HL-60 (cell line): Measurements from ENCODE around the gene TMPRSS9.

Source experiments
- DNase-seq, 2 experiments: peaks; one replicate each; pipeline ENCODE4 v3.0.0-alpha.2; 2010 to 2020; ENCODE audit warnings: low read depth in 1 of 2, low spot score in 1 of 2
- H3K27ac ChIP-seq: fragments of 250-450 bp; sonication (Bioruptor Pico); replicated peaks from 2 replicates; pipeline ENCODE4 v1.5.1; 2020; ENCODE audit warnings: mild to moderate bottlenecking, moderate library complexity
- H3K27me3 ChIP-seq: fragments of 250-450 bp; sonication (Bioruptor Pico); 2 replicates; pipeline ENCODE4 v1.5.1; 2021; ENCODE audit warnings: mild to moderate bottlenecking, moderate library complexity; ENCODE audit not compliant: insufficient read depth, poor library complexity, severe bottlenecking
- H3K4me3 ChIP-seq: replicated peaks from 2 replicates; pipeline ENCODE4 v1.5.1; 2011; ENCODE audit warnings: mild to moderate bottlenecking, control low read depth, low read length; ENCODE audit not compliant: insufficient read depth
- CTCF ChIP-seq: IDR thresholded peaks from one replicate; pipeline ENCODE4 v1.5.1; 2011; ENCODE audit warnings: low read length, control low read depth, inconsistent platforms; ENCODE audit not compliant: insufficient read depth
- GABPA ChIP-seq: IDR thresholded peaks from 2 replicates; pipeline ENCODE4 v1.6.1; 2012; ENCODE audit warnings: low read depth
- POLR2AphosphoS5 ChIP-seq: IDR thresholded peaks from 2 replicates; pipeline ENCODE4 v1.6.1; 2012; ENCODE audit warnings: low read depth
- REST ChIP-seq: IDR thresholded peaks from 2 replicates; pipeline ENCODE4 v1.6.1; 2012; ENCODE audit warnings: low read depth; ENCODE audit not compliant: insufficient replicate concordance
- SPI1 ChIP-seq: IDR thresholded peaks from 2 replicates; pipeline ENCODE4 v1.6.1; 2012; ENCODE audit warnings: low read depth, mild to moderate bottlenecking, borderline replicate concordance

Gene TMPRSS9

DNA sequence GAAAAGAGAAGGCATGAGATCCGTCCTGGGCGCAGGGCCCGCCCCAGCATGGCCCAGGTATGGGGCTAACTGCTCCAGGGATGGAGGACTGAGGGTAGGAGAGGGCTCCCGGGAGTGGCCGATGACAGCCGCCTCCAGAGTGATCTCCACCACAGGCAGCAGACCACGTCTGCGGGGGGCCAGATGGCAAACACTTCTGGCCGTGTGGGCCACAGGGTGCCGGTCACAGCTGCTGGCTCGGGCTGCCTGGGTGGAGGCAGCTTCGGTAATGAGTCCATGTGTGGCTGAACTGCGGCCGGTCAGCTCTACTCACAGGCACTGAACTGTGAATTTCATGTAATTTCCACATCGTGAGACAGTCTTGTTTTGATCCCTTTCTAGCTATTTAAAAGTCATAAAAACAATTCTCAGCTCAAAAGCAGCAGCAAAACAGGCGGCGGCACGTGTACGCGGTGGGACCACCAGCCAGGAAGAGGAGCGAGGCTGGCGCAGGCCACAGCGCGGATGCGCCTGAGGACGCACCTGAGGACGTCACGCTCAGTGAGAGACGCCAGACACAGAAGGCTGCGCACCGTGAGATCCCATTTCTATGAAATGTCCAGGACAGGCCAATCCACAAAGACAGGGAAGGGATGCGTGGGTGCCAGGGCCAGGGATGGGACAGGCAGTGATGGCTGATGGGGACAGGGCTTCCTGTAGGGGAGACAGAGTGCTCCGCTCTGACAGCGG lies 35.7 kb upstream of the TMPRSS9 start:
- no peak for DNase-seq
- Histone ChIP-seq H3K4me3 (no peak overlapping the region), H3K27me3 (no peaks in the 10 kb centered on the region), H3K27ac (no peak overlapping the region)
- TF ChIP-seq REST (no peak), GABPA (no peak), CTCF (no peak), POLR2AphosphoS5 (no peak), SPI1 (no peak)

- DNase-seq = no peak
- Histone ChIP-seq H3K27ac (no peak overlapping the region), H3K4me3 (no peak overlapping the region), H3K27me3 (no peaks in the 10 kb centered on the region)
- no peak for TF ChIP-seq POLR2AphosphoS5
- no peak for TF ChIP-seq REST
- TF ChIP-seq GABPA = no peak
Observed at GRCh38 chr19:2325281-2326046, 34.6 kb upstream of the TMPRSS9 start.

DNA sequence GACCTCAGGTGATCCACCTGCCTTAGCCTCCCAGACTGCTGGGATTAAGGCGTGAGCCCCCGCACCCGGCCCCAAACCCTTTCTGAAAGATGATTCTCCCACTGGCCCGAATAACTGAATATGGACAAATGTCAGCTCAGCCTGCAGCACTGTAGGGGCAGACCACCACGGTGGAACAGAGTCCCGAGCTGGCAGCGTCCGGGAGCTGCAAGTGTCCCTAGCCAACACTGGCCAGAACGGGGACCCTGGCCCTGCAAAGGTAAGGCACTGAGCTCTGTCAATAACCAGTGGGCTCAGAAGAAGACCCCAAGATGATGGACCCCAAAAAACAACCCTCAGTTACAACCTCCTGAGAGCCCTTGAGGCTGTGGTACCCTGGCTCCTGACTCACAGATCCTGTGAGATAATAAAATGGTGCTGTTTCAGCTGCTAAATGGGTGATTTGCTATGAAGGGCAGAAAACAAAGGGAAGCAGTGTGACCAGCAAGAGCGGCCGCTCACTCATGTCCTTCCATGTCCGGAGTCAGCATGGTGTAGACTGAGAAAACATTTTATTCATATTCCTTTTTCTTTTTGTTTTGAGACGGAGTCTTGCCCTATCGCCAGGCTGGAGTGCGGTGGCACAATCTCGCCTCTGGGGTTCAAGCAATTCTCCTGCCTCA lies 33.2 kb upstream of the TMPRSS9 start:
- no peak for DNase-seq
- TF ChIP-seq GABPA (no peak), SPI1 (no peak), POLR2AphosphoS5 (no peak), REST (no peak), CTCF (no peak)
- Histone ChIP-seq H3K27me3 (no peaks in the 10 kb centered on the region), H3K4me3 (no peak overlapping the region; the same call in 1 of the 2 replicates), H3K27ac (no peak overlapping the region)
